Nephron (organoid): ENCODE data around the gene CRCP.
"Not testable (repeated sequence)": the region's sequence is repeated elsewhere in the genome, so short reads cannot be mapped to it uniquely, and the experiment has no call there.

Source experiments
- H3K27ac Mint-ChIP-seq, 3 experiments: 2 replicates each; pipeline ENCODE4 v1.8.0; 2020; ENCODE audit warnings: mixed read lengths in 3 of 3, mild to moderate bottlenecking in 2 of 3, moderate library complexity in 1 of 3
- H3K27me3 Mint-ChIP-seq: 2 replicates; pipeline ENCODE4 v1.8.0; 2021; ENCODE audit warnings: low read depth, mild to moderate bottlenecking, moderate library complexity, mixed read lengths
- H3K36me3 Mint-ChIP-seq: 2 replicates; pipeline ENCODE4 v1.8.0; 2020; ENCODE audit warnings: low read depth, mixed read lengths
- H3K4me1 Mint-ChIP-seq: 2 replicates; pipeline ENCODE4 v1.8.0; 2020; ENCODE audit warnings: mixed read lengths
- H3K4me3 Mint-ChIP-seq, 3 experiments: 2 replicates each; pipeline ENCODE4 v1.8.0; 2020; ENCODE audit warnings: mild to moderate bottlenecking in 3 of 3, mixed read lengths in 3 of 3, moderate library complexity in 2 of 3
- H3K9me3 Mint-ChIP-seq: 2 replicates; pipeline ENCODE4 v1.8.0; 2020; ENCODE audit warnings: mixed read lengths
- CTCF ChIP-seq, 3 experiments: fragments of 200-600 bp; sonication (generic); IDR thresholded peaks; one replicate each; pipeline ENCODE4 v1.5.0; 2021; ENCODE audit warnings: antibody characterized with exemption in 3 of 3; ENCODE audit not compliant: unreplicated experiment in 3 of 3

Gene CRCP

GRCh38 chr7:66163186-66163610 is 48.6 kb downstream of the CRCP start:
- Mint-ChIP-seq H3K27ac (no peak overlapping the region), H3K9me3 (peaks cover 10% of the 10 kb centered on the region), H3K4me1 (no peaks in the 10 kb centered on the region), H3K36me3 (peaks cover 29% of the 10 kb centered on the region), H3K4me3 (no peak overlapping the region), H3K27me3 (no peaks in the 10 kb centered on the region)
- no peak for TF ChIP-seq CTCF (IDR thresholded peaks at IDR 0.05; ENCODE audit: unreplicated experiment in 3 of 3)

- H3K27me3 Mint-ChIP-seq: no peaks in the 10 kb centered on the region
Measured at GRCh38 chr7:66164356-66164755, 49.7 kb downstream of the CRCP start.

GRCh38 chr7:66167773-66168387 is 53.2 kb downstream of the CRCP start:
- peak overlapping the region in 1 of 3 experiments; percentile 65 for H3K27ac Mint-ChIP-seq
- no peaks in the 10 kb centered on the region for H3K9me3 Mint-ChIP-seq
- no peak overlapping the region for H3K4me3 Mint-ChIP-seq
- TF ChIP-seq CTCF (IDR thresholded peaks at IDR 0.05; ENCODE audit: unreplicated experiment in 3 of 3): no peak
- no peaks in the 10 kb centered on the region for H3K36me3 Mint-ChIP-seq
- H3K27me3 Mint-ChIP-seq: no peaks in the 10 kb centered on the region
- H3K4me1 Mint-ChIP-seq: peaks cover 9% of the 10 kb centered on the region

More at GRCh38 chr7:66164356-66164755, 49.7 kb downstream of the CRCP start:
- Mint-ChIP-seq H3K4me3 (no peak overlapping the region), H3K27ac (no peak overlapping the region), H3K4me1 (no peaks in the 10 kb centered on the region), H3K9me3 (peaks cover 6% of the 10 kb centered on the region), H3K36me3 (peaks cover 17% of the 10 kb centered on the region)
- no peak for TF ChIP-seq CTCF (IDR thresholded peaks at IDR 0.05; ENCODE audit: unreplicated experiment in 3 of 3)

GRCh38 chr7:66169616-66170015 is 55.0 kb downstream of the CRCP start:
- Mint-ChIP-seq H3K36me3 (no peaks in the 10 kb centered on the region), H3K27ac (no peak overlapping the region), H3K27me3 (no peaks in the 10 kb centered on the region), H3K4me1 (peaks cover 15% of the 10 kb centered on the region), H3K9me3 (no peaks in the 10 kb centered on the region), H3K4me3 (no peak overlapping the region)
- no peak for TF ChIP-seq CTCF (IDR thresholded peaks at IDR 0.05; ENCODE audit: unreplicated experiment in 3 of 3)

GRCh38 chr7:66170309-66171231 is 55.9 kb downstream of the CRCP start:
- Mint-ChIP-seq H3K36me3 (no peaks in the 10 kb centered on the region), H3K27me3 (no peaks in the 10 kb centered on the region), H3K27ac (peak overlapping the region; percentile 50 to 83 (median 73)), H3K4me3 (no peak overlapping the region), H3K9me3 (no peaks in the 10 kb centered on the region), H3K4me1 (peaks cover 15% of the 10 kb centered on the region)
- TF ChIP-seq CTCF (IDR thresholded peaks at IDR 0.05; ENCODE audit: unreplicated experiment in 3 of 3): no peak

- H3K27me3 Mint-ChIP-seq, H3K36me3 Mint-ChIP-seq, H3K4me3 Mint-ChIP-seq, H3K9me3 Mint-ChIP-seq: not testable (repeated sequence)
- peak overlapping the region; percentile 26 to 83 (median 47) for H3K27ac Mint-ChIP-seq
- peaks cover 15% of the 10 kb centered on the region for H3K4me1 Mint-ChIP-seq
Measured at GRCh38 chr7:66172536-66173401, 58.1 kb downstream of the CRCP start.
